Right lobe of liver (tissue), 4 donors: ENCODE measurements around the gene TTLL3.

Experiments used
- CTCF ChIP-seq, 4 donors: fragments of 200-600 bp in 3 of 4; fragments of 450-650 bp in 1 of 4; IDR thresholded peaks; one replicate each; pipeline versions ENCODE4 v1.5.1 to v1.8.0; 2016 to 2022; ENCODE audit warnings: antibody characterized with exemption in 4 of 4, mild to moderate bottlenecking in 2 of 4
- POLR2A ChIP-seq: fragments of 450-650 bp; IDR thresholded peaks from one replicate; pipeline ENCODE4 v1.6.1; 2017; ENCODE audit warnings: antibody characterized with exemption, mild to moderate bottlenecking
- donor health status: DM: no; HTN: no; CAD: no.
- donor health status: DM: no; HTN: no; CAD: no.
- donor health status: DM: no; HTN: yes; CAD: no.

- TF ChIP-seq CTCF (IDR thresholded peaks at IDR 0.05): no peak
- no peak for TF ChIP-seq POLR2A
Observed at GRCh38 chr3:9841015-9841414, 31.0 kb downstream of the TTLL3 start.
